NCI-H2171 (cell line): ENCODE results near the gene WDR31.
"Not testable (repeated sequence)": the region's sequence is repeated elsewhere in the genome, so short reads cannot be mapped to it uniquely, and the experiment has no call there.

Source experiments
- DNase-seq: peaks from one replicate; lab custom pipeline; 2025; lab: John Stamatoyannopoulos, UW

Gene WDR31

GRCh38 chr9:113340011-113340699 is at the start of gene WDR31:
Gene WDR31, minus strand, starts transcription at chr9:113340275. Its CDS starts 8,253 bp downstream, at chr9:113332022.
- peak; percentile 84 for DNase-seq

DNA sequence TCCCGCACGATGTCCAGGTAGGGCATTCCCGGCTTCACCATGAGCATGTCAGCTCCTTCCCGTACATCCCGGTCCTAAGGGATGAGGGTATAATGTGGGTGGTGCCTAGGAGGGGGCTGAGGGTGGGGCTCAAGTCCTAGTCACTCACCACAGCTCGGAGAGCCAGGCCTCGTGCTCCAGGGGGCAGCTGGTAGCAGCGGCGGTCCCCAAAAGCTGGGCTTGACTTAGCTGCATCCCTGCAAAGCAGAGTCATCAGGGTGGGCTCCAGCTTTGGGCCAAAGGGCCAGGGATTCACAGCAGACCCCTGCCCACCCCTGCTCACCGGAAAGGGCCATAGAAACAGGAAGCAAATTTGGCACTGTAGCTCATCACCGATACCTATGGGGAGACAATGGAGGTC is 49.4 kb upstream of the WDR31 start:
- no peak for DNase-seq

- DNase-seq: no peak
These were observed 48.8 kb upstream of the WDR31 start for GRCh38 chr9:113388833-113389232.

DNA sequence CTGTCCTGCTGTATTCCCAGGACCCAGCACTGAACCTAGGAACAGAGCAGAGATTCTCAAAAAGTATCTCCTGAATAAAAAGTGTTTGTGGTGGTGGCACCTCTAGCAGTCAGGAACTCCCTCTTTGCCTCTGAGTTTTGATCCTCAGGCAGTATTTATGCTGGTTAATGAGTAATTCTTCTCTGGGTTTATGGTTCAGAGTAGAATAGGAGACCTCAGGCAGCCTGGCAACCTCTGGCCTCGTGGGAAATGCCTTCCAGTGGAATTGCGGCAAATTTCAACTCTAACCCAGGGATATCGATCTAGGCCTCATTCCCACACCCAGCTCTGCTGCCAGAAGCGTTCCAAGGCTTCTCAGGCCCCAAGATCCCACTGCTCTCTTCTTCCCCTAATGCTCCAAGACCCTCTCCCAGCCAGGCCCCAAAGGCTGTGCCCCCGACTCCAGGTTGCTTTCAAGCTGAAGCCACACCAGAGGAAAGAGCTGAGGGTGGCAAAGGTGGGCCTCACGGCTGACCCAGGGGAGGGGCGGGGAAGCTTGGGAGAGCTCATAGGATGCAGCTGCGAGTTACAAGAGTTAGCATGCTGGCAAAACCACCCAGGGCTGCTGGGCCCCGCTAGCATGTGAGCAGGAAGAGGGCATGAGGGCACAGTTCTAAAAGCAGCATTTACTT is 47.6 kb upstream of the WDR31 start:
- DNase-seq: no peak

GRCh38 chr9:113386571-113387393 is 46.7 kb upstream of the WDR31 start:
- no peak for DNase-seq

- DNase-seq: no peak
These were observed 41.9 kb upstream of the WDR31 start for GRCh38 chr9:113381909-113382411.

GRCh38 chr9:113381441-113381840 is 41.4 kb upstream of the WDR31 start:
- not testable (repeated sequence) for DNase-seq

DNA sequence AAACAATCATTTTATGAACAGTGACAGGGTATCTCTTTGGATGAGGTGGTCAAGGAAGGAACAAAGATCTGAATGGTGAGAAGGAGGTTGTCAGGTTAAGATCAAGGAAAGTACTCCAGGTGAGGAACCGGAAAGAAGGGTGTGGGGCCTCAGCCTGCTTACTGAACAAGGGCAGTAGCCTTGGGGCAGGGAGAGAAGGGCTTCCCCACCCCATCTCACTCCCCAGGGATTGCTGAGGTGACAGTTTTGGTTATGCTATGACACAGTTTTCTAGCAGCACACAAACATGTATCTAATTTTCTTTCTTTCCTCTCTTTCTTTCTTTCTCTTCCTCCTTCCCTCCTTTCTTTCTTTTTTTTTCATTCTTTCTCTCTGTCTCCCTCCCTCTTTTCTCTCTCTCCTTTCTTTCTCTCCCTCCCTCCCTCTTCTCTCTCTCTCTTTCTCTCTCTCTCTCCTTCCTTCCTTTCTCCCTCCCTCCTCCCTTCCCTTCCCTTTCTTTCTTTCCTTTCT is 40.8 kb upstream of the WDR31 start:
- DNase-seq: no peak

GRCh38 chr9:113379829-113380210 is 39.7 kb upstream of the WDR31 start:
- not testable (repeated sequence) for DNase-seq

- not testable (repeated sequence) for DNase-seq
These were observed 39.2 kb upstream of the WDR31 start for GRCh38 chr9:113379094-113379828.

DNA sequence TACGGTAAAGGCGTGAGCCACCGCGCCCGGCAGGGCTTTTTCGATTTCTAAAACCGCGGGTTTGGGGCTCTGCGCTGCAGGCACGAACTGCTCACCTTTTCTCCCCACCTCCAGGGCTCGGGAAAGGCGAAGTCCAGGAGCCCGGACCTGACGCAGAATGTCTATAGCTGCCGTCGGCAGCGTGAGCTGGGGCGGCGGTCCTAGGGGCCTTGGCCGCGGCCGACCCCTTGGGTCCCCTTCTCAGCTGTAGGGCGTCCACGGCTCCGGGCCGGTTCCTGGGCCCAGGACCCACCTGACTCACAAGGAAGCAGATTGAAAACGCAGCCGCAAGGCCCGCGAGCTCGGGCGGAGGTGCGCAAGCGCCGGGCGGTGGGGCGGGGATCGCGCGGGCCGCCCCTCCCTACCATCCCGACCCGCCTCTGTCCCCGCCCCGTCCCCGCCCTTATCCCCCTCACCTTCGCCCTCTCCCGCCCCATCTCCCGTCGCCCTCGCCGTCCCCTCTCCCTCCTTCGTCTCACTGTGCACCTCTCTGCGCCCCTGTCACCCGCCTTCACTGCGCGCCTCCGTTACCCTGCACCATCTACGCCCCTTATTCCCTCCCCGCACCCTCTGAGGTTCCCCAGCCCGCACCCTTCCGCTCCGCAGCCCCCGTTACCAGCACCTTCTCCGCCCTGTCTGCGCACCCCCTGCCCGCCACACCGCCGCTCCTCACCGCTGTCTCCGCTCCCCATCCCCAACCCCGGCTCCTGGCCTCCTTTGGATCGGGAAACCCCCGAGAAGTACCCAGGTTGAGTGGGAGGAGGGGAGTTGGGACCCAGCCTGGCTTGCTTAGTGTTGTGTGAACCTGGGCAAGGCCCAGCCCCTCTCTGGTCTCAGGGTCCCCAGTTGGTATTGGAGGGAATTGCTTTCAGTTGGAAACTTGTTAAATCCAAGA is 36.8 kb upstream of the WDR31 start, which contains the start of gene HDHD3:
Gene HDHD3 (minus strand): TSS at position 353 of the 934 bp plus-strand sequence. CDS start 2,632 bp downstream, outside the sequence.
- DNase-seq: peak; percentile 79

GRCh38 chr9:113375057-113376023 is 35.3 kb upstream of the WDR31 start:
- no peak for DNase-seq

DNA sequence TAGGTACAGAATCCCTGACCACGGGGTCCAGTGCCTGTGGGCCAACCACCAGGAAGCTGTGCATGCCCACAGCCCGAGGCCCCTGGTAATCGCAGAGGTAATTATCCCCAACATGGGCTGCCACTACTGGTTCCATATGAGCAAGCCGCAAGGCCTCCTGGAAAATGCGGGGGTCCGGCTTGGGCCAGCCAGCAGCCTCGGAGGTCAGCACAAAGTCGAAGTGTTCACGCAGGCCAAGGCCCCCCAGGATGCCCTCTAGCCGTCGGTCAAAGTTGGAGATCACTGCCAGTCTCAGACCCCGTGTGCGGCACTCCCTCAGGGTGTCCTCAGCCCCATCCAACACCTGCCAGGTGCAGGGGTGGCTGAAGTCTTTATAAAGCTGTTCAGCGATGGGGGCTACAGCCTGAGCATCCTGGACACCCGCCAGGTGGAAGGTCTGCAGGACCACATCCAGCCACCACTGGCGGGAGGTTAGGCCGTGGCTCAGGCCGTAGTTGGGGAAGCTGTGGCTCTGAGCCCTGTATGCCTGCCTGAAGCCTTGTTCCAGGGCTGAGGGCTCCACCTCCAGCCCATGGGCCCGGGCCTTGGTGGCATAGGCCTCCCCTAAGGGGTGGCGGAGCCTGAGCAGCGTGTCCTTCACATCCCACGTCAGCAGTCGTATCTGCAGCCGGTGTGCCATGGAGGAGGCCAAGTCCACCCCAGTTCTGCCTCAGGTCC is 33.8 kb upstream of the WDR31 start:
- DNase-seq: no peak

DNA sequence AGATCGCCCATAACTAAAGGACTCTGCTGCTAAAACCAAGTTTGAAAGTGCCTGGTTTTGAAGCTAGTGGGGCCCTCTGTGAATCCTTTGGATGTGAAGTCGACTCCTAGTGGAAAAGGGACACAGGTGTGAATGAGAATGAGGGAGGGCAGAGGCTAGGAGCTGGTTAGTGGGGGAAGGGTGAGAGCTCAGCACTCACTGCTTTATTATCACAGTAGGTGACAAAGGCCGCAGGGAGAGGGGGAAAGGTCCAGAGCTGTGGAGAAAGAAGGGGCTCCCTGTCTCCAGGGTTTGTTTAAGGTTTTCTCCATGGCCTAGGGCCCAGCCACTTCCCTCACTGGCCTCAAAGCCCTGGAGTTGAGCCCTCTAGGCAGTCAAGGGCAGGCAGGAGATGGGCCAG is 33.2 kb upstream of the WDR31 start:
- no peak for DNase-seq

- DNase-seq: no peak
These were observed 32.0 kb upstream of the WDR31 start for GRCh38 chr9:113372059-113372458.

- DNase-seq: no peak
These were observed 30.8 kb upstream of the WDR31 start for GRCh38 chr9:113370806-113371325.

DNA sequence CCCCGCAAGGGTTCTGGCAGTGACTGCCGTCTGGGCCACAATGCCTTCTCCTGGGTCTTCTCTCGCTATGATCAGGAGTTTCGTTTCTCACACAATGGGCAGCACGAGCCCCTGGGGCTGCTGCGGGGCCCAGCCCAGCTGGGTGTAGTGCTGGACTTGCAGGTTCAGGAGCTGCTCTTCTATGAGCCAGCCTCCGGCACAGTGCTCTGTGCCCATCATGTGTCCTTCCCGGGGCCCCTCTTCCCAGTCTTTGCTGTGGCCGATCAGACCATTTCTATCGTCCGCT is 29.7 kb upstream of the WDR31 start:
- no peak for DNase-seq
